Suprapubic skin (tissue), 4 donors: Measurements from ENCODE around the gene CDK5RAP2. TPM values are rescaled to one million over a fixed set of nuclear protein-coding genes. Genes with fewer than 3 reads are reported as not detected.

ENCODE experiments used
- DNase-seq, 2 donors: peaks; one replicate each; pipeline ENCODE4 v3.0.0-alpha.2; 2019; ENCODE audit warnings: low spot score in 2 of 2
- H3K27ac ChIP-seq: fragments of 200-600 bp; sonication (generic); one replicate; pipeline ENCODE4 v1.5.1; 2019
- H3K27me3 ChIP-seq: fragments of 200-600 bp; sonication (generic); one replicate; pipeline ENCODE4 v1.5.1; 2019
- H3K36me3 ChIP-seq: fragments of 200-600 bp; sonication (generic); one replicate; pipeline ENCODE4 v1.5.1; 2019
- H3K4me1 ChIP-seq: fragments of 200-600 bp; sonication (generic); one replicate; pipeline ENCODE4 v1.5.1; 2019
- H3K4me3 ChIP-seq: fragments of 200-600 bp; sonication (generic); one replicate; pipeline ENCODE4 v1.5.1; 2019; ENCODE audit warnings: mild to moderate bottlenecking
- H3K9me3 ChIP-seq: fragments of 200-600 bp; sonication (generic); one replicate; pipeline ENCODE4 v1.5.1; 2019
- EP300 ChIP-seq: sonication (generic); formaldehyde crosslinking; IDR thresholded peaks from one replicate; pipeline ENCODE4 v1.6.1; 2017; ENCODE audit warnings: antibody characterized with exemption
- POLR2A ChIP-seq, 2 donors: fragments of 450-650 bp; IDR thresholded peaks; one replicate each; pipeline ENCODE4 v1.6.1; 2017; ENCODE audit warnings: antibody characterized with exemption in 2 of 2, mild to moderate bottlenecking in 2 of 2, moderate library complexity in 2 of 2
- POLR2AphosphoS5 ChIP-seq, 3 donors: sonication (generic); formaldehyde crosslinking; IDR thresholded peaks; one replicate each; pipeline ENCODE4 v1.6.1; 2017; ENCODE audit warnings: antibody characterized with exemption in 3 of 3
- WGBS: methylation state at CpG from one replicate; pipeline ENCODE4 v1.1.5; 2018; 5-methylcytosine and 5-hydroxymethylcytosine counted together
- total RNA-seq, 4 donors: library from RNA; depleted of rRNA; stranded (reverse); fragments of >200 nt; gene quantifications; one replicate each; pipeline ENCODE4 v1.1.0, GENCODE V29; 2016
- TF ChIP-seq, protein P1 (sequence below), 2 donors: fragments of 200-600 bp in 1 of 2; fragments of 450-650 bp in 1 of 2; sonication (generic) in 1 of 2; IDR thresholded peaks; one replicate each; pipeline ENCODE4 v1.5.1; 2016 to 2019; ENCODE audit warnings: antibody characterized with exemption in 2 of 2, mild to moderate bottlenecking in 1 of 2, moderate library complexity in 1 of 2

Gene CDK5RAP2
- total RNA-seq, 4 donors from 2014 or later, result 60.1 to 105 (median 64.3) TPM

DNA sequence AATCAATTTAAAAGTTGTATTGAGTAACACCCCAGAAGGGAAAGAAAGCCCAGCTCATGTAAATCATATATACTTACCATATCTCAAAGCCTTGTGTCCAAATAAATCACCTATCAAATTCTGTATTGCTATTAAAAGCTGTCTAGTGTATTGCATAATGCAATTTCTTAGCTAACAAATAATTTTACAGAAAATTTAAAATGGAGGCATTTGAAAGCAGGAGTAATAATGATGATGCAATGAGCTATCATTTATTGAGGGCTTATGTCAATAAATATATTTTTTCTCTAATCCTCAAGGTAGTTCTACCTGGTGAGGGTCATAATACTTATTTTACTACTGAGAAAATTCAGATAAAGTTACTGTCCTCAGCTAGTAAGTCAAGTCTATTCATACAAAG lies 42.8 kb upstream of the CDK5RAP2 start:
- Histone ChIP-seq H3K4me1 (peaks cover 32% of the 10 kb centered on the region), H3K36me3 (peaks cover 9% of the 10 kb centered on the region), H3K27ac (no peak overlapping the region), H3K9me3 (no peaks in the 10 kb centered on the region), H3K4me3 (no peak overlapping the region), H3K27me3 (no peaks in the 10 kb centered on the region)
- TF ChIP-seq POLR2A (IDR thresholded peaks at IDR 0.05) (no peak), EP300 (no peak), POLR2AphosphoS5 (IDR thresholded peaks at IDR 0.05) (no peak)
- TF ChIP-seq, protein P1, sequence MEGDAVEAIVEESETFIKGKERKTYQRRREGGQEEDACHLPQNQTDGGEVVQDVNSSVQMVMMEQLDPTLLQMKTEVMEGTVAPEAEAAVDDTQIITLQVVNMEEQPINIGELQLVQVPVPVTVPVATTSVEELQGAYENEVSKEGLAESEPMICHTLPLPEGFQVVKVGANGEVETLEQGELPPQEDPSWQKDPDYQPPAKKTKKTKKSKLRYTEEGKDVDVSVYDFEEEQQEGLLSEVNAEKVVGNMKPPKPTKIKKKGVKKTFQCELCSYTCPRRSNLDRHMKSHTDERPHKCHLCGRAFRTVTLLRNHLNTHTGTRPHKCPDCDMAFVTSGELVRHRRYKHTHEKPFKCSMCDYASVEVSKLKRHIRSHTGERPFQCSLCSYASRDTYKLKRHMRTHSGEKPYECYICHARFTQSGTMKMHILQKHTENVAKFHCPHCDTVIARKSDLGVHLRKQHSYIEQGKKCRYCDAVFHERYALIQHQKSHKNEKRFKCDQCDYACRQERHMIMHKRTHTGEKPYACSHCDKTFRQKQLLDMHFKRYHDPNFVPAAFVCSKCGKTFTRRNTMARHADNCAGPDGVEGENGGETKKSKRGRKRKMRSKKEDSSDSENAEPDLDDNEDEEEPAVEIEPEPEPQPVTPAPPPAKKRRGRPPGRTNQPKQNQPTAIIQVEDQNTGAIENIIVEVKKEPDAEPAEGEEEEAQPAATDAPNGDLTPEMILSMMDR (IDR thresholded peaks at IDR 0.05), result no peak
- DNase-seq, result no peak

DNA sequence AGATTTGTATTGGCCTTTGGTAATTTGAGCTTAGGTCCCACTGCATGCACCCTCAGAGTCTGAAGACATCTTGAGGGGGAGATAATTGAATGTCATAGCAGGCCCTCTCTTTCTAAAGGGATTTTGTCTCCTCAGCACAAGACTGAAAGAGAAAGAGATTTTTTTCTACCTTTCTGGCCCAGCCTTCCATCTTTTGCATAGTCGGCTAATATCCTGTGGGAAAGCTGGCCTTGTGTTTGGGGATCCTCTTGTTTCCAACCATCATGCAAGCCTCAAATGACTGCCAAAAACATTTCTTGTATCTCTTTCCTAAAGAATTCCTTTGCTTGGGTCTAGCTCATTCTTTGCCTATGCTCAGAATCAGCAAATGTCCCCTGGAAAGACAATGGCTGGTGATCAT lies 42.0 kb upstream of the CDK5RAP2 start:
- no peaks in the 10 kb centered on the region for H3K9me3 ChIP-seq
- no peak overlapping the region for H3K27ac ChIP-seq
- WGBS, result 82% methylated on average over 1 of the region's 1 CpG

DNA sequence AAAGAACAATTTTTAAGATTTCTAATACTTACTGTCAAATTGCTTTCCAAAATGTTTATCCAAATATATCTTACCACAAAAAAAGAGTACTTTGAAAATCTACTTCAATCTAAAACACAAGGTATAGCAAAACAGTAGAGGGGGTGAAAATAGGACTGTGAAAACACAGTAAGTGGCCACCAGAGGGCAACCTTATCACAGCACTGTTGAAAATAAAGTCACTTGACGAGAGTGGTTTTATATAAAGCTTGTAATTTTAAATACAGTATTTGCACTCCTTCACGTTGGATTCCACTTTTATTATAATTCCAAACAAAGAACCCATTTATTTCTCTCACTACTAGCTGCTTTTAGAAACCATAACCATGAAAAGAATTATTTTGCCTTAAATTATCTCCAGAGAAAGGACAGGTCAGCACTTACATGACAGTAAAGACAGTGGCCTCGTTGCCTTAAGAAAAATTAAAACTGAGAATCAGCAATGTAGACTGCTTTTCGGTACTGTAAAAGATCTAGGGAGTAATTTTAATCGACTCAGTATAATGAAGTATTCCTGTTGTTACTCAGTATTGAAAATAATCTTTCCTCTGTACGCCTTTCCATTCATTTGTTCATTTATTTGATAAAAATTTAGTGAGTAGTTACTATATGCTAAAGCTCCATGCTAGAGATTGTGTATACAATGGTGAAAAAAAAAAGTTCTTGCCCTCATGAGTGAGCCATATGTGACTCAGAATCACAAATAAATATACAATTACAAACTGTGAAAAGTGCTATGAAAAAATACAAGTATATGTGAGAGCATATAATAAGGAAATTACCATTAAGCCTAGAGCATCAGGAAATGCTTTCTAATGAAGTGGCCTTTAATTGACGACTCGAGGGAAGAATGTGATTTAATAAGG lies 40.0 kb upstream of the CDK5RAP2 start:
- WGBS, result 45% methylated on average over 8 of the region's 8 CpGs
- Histone ChIP-seq H3K36me3 (peaks cover 9% of the 10 kb centered on the region), H3K4me1 (peaks cover 23% of the 10 kb centered on the region), H3K9me3 (no peaks in the 10 kb centered on the region), H3K27me3 (no peaks in the 10 kb centered on the region), H3K27ac (no peak overlapping the region), H3K4me3 (no peak overlapping the region)
- TF ChIP-seq, protein P1 (IDR thresholded peaks at IDR 0.05), result peak; percentile 69 to 82
- no peak for TF ChIP-seq POLR2AphosphoS5 (IDR thresholded peaks at IDR 0.05)
- no peak for DNase-seq

More for the DNA sequence above, 42.0 kb upstream of the CDK5RAP2 start:
- TF ChIP-seq EP300 (no peak), POLR2A (IDR thresholded peaks at IDR 0.05) (no peak), POLR2AphosphoS5 (IDR thresholded peaks at IDR 0.05) (no peak)
- TF ChIP-seq, protein P1 (IDR thresholded peaks at IDR 0.05), result no peak
- no peaks in the 10 kb centered on the region for H3K27me3 ChIP-seq
- no peak overlapping the region for H3K4me3 ChIP-seq
- peaks cover 9% of the 10 kb centered on the region for H3K36me3 ChIP-seq
- H3K4me1 ChIP-seq, result peaks cover 35% of the 10 kb centered on the region
- no peak for DNase-seq

DNA sequence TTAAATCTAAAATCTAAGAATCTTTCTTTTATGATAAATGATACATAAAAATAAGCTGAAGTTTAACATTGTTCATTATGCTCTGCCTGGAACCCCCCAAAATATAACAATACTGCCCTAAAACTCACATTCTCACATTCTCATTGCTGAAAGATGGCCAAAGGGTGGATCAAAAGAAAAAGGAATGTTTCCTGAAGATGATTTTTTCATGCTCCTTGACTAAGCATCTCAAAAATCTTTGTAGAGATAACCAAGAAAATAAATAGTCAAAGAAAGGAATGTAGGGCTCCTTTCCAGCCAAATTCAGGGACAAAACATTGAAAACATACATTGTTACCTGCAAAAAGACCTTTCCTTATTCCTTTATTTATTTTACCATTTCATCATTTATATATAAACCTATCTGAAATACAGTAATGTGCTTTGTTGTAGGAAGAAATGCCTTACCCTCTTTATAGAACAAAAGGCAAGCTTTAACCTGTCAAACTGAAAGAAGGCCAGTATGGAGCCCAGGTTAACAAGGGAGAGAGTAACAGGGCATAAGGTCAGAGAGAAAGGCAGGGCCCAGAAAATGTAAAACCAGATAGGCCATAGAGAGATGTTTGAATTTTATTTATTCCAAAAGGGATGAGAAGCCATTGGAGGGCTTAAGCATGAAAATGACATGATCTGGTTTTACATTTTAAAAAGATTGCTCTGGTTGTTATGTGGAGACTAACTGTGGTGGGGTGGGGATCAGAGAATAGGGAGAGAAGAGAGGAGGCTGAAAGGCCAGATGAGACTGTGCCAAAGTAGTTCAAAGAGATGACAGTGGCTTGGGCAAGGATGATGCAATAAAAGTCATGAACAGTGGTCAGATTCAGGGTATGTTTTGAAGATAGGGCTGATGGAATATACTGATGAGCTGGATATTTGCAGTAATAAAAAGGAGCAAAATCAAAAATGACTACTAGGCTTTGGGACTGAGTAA lies 37.3 kb upstream of the CDK5RAP2 start:
- peaks cover 9% of the 10 kb centered on the region for H3K36me3 ChIP-seq
- H3K4me1 ChIP-seq, result peaks cover 21% of the 10 kb centered on the region
- no peak overlapping the region for H3K4me3 ChIP-seq
- H3K27me3 ChIP-seq, result no peaks in the 10 kb centered on the region
- no peak for DNase-seq
- H3K27ac ChIP-seq, result no peak overlapping the region
- no peaks in the 10 kb centered on the region for H3K9me3 ChIP-seq
- TF ChIP-seq POLR2AphosphoS5 (IDR thresholded peaks at IDR 0.05) (no peak), POLR2A (IDR thresholded peaks at IDR 0.05) (no peak), EP300 (no peak)

DNA sequence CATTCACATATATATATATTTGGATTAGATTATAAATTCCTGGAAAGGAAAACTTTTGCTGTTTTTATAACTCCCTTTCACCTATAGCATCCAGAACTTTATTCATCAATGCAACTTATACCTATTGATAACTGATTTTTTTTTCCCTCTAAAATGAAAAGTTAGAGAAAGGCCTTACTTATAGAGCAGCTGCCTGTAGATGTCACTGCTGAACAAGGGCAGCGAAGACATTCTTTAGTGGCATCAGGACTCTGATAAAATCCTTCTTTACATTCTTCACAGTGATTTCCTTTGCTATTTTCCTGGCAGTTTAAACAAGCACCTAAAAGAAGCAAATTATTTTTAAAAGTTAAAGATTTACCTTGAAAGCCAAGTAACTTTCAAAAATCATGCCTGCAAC lies 32.3 kb upstream of the CDK5RAP2 start:
- peaks cover 17% of the 10 kb centered on the region for H3K36me3 ChIP-seq
- H3K4me3 ChIP-seq, result no peak overlapping the region
- no peak overlapping the region for H3K27ac ChIP-seq
- TF ChIP-seq, protein P1 (IDR thresholded peaks at IDR 0.05), result no peak
- no peaks in the 10 kb centered on the region for H3K9me3 ChIP-seq
- DNase-seq, result no peak
- peaks cover 1% of the 10 kb centered on the region for H3K4me1 ChIP-seq
- H3K27me3 ChIP-seq, result no peaks in the 10 kb centered on the region
- WGBS, result 98% methylated on average over 1 of the region's 1 CpG
